ENCODE measurements around the gene ARFGEF2.
"Not testable (repeated sequence)": the region's sequence is repeated elsewhere in the genome, so short reads cannot be mapped to it uniquely, and the experiment has no call there.

Gene ARFGEF2

GRCh38 chr20:49078310-49078709, 156.8 kb downstream of the ARFGEF2 start:
- no peak for DNase-seq (ENCODE audit: low spot score)

- DNase-seq (ENCODE audit: low spot score), result not testable (repeated sequence)
These were observed 160.8 kb downstream of the ARFGEF2 start for GRCh38 chr20:49082295-49082694.

Measured in kidney tubule cell (primary cell).